ENCODE results near the gene NFIC. TPM values are rescaled to one million over a fixed set of nuclear protein-coding genes. Genes with fewer than 3 reads are reported as not detected.

Gene NFIC
- total RNA-seq, 1 donor = 17.3 TPM

DNA sequence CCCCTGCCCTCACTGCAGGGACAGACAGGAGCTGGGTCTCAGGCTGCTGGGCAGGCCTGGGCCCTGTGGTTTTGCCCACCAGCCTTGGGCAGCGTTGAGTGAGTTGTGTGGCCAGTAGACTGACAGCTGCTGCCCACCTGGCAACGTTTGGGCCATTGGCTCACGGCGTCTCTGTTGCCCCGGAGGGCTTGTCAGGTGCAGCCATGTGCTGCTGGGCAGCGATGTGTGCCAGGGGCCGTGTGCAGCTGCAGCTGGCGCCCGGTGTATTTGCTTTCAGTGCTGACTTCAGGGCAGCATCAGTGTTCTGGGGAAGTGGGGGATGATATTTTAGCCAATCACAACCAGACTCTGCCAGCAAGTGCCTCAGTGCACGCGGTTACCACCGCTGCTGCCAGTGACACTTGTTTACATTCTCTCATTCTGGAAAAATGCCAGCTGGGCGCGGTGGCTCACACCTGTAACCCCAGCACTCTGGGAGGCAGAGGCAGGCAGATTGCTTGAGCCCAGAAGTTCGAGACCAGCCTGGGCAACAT is 150.4 kb downstream of the NFIC start:
- peaks cover 10% of the 10 kb centered on the region for H3K4me1 ChIP-seq (ENCODE audit: insufficient read depth, low read length)
- H3K27me3 ChIP-seq (ENCODE audit: insufficient read depth, low read length) = no peaks in the 10 kb centered on the region
- no peak overlapping the region for H3K4me3 ChIP-seq (ENCODE audit: low read length)
- no peaks in the 10 kb centered on the region for H3K9me3 ChIP-seq (ENCODE audit: low read depth, low read length)

DNA sequence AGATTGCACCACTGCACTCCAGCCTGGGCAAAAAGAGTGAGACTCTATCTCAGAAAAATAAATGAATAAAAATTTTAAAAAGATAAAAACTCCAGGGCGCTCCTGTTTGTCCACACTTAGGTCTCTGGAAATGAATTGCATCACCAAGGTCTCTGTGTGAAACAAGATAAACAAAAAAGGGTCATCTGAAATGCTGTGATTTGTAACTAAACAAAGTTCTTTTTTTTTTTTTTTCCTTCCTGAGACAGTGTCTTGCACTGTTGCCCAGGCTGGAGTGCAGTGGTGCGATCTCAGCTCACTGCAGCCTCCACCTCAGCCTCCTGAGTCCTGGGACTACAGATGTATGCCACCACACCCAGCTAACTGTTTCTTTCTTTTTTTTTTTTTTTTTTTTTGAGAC is 151.3 kb downstream of the NFIC start:
- no peaks in the 10 kb centered on the region for H3K27me3 ChIP-seq (ENCODE audit: insufficient read depth, low read length)
- H3K4me1 ChIP-seq (ENCODE audit: insufficient read depth, low read length) = peaks cover 10% of the 10 kb centered on the region
- H3K4me3 ChIP-seq (ENCODE audit: low read length) = no peak overlapping the region

DNA sequence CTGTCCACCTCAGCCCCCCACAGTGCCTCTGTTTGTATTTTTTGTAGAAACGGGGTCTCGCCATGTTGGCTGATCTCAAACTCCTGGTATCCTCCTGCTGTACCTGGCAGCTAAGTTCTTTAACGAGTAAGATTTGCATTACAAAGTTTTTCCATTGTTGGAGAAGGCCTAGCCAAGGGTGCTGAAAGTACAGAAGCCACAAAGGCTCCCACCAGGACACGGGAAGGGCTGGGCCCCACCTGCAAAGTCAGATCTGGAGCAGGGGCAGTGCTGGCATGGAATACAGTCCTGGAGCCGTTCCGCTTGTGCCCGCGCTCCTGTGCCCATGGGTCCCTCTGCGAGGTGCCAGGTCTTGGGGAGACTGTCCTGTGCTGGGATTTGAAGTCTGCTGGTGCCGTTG is 151.9 kb downstream of the NFIC start:
- Histone ChIP-seq H3K4me1 (ENCODE audit: insufficient read depth, low read length) (peaks cover 10% of the 10 kb centered on the region), H3K27me3 (ENCODE audit: insufficient read depth, low read length) (no peaks in the 10 kb centered on the region), H3K4me3 (ENCODE audit: low read length) (no peak overlapping the region), H3K9me3 (ENCODE audit: low read depth, low read length) (no peaks in the 10 kb centered on the region)

More for the DNA sequence above, 151.3 kb downstream of the NFIC start:
- no peaks in the 10 kb centered on the region for H3K9me3 ChIP-seq (ENCODE audit: low read depth, low read length)

DNA sequence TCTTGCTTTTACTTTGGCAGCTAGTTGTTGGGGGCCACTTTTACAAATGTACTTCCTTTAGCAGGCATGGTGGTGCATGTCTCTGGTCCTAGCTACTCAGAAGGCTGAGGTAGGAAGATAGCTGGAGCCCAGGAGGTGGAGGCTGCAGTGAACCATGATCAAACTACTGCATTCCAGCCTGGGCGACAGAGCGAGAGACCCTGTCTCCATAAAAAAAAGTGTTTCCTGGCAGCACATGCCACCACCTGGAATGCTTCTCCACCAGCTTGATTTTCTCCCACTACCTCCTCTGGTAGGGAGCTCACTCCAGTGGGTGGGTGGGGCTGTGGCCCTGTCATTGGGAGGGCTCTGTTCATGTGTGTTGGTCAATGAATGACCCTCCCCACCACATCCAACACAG is 152.3 kb downstream of the NFIC start:
- Histone ChIP-seq H3K9me3 (ENCODE audit: low read depth, low read length) (no peaks in the 10 kb centered on the region), H3K4me1 (ENCODE audit: insufficient read depth, low read length) (peaks cover 10% of the 10 kb centered on the region), H3K4me3 (ENCODE audit: low read length) (no peak overlapping the region), H3K27me3 (ENCODE audit: insufficient read depth, low read length) (no peaks in the 10 kb centered on the region)

Other genes starting within 250 kb of the NFIC start
- 48.3 TPM for gene GNA15, start 230.6 kb upstream of the NFIC start, total RNA-seq
- gene S1PR4, start 187.8 kb upstream of the NFIC start, total RNA-seq = 81.6 TPM
- 29.7 TPM for gene NCLN, start 180.7 kb upstream of the NFIC start, total RNA-seq
- not detected for gene CELF5, start 141.9 kb upstream of the NFIC start, total RNA-seq
- gene SMIM24, start 113.9 kb downstream of the NFIC start, total RNA-seq = not detected
- gene SMIM44, start 116.9 kb downstream of the NFIC start, total RNA-seq = not detected
- gene DOHH, start 134.1 kb downstream of the NFIC start, total RNA-seq = 1.4 TPM
- gene FZR1, start 139.7 kb downstream of the NFIC start, total RNA-seq = 50.7 TPM
- gene TEKTIP1, start 172.6 kb downstream of the NFIC start, total RNA-seq = 0.84 TPM
- gene MFSD12, start 191.0 kb downstream of the NFIC start, total RNA-seq = 37.8 TPM
- 34.7 TPM for gene HMG20B, start 206.4 kb downstream of the NFIC start, total RNA-seq
- 0.21 TPM for gene GIPC3, start 218.9 kb downstream of the NFIC start, total RNA-seq
- 1.8 TPM for gene TBXA2R, start 240.3 kb downstream of the NFIC start, total RNA-seq